ENCODE measurements around the gene SERPINH1. TPM values are rescaled to one million over a fixed set of nuclear protein-coding genes. Genes with fewer than 3 reads are reported as not detected.

SERPINH1 gene
- total RNA-seq, 1 donor from 2014 or later = 229 TPM

DNA sequence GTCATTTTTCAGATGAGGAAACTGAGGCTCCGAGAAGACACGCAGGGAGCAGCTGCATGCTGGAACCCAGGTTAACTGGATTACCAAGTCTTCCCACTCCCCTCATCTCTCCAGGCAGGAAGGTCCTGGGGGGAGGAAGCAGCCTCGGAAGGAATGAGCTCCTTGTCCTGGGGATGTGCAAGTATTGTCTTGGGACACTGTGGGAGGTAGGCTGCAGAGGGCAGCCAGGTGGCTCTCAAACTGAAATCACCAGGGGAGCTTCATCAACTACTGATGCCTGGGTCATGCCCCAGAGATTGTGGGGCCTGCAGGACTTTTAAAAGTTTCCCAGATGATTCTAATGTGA lies 43.9 kb upstream of the SERPINH1 start:
- H3K9me3 Mint-ChIP-seq = no peaks in the 10 kb centered on the region
- H3K4me1 Mint-ChIP-seq (ENCODE audit: unreplicated experiment) = peaks cover 14% of the 10 kb centered on the region
- peaks cover 8% of the 10 kb centered on the region for H3K27me3 Mint-ChIP-seq
- H3K4me3 Mint-ChIP-seq = no peak overlapping the region
- DNase-seq (ENCODE audit: extremely low spot score, unreplicated experiment) = no peak
- H3K36me3 Mint-ChIP-seq = no peaks in the 10 kb centered on the region
- TF ChIP-seq, protein P1, sequence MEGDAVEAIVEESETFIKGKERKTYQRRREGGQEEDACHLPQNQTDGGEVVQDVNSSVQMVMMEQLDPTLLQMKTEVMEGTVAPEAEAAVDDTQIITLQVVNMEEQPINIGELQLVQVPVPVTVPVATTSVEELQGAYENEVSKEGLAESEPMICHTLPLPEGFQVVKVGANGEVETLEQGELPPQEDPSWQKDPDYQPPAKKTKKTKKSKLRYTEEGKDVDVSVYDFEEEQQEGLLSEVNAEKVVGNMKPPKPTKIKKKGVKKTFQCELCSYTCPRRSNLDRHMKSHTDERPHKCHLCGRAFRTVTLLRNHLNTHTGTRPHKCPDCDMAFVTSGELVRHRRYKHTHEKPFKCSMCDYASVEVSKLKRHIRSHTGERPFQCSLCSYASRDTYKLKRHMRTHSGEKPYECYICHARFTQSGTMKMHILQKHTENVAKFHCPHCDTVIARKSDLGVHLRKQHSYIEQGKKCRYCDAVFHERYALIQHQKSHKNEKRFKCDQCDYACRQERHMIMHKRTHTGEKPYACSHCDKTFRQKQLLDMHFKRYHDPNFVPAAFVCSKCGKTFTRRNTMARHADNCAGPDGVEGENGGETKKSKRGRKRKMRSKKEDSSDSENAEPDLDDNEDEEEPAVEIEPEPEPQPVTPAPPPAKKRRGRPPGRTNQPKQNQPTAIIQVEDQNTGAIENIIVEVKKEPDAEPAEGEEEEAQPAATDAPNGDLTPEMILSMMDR (conservative IDR thresholded peaks at IDR 0.05) = no peak
- no peak overlapping the region for H3K27ac Mint-ChIP-seq

DNA sequence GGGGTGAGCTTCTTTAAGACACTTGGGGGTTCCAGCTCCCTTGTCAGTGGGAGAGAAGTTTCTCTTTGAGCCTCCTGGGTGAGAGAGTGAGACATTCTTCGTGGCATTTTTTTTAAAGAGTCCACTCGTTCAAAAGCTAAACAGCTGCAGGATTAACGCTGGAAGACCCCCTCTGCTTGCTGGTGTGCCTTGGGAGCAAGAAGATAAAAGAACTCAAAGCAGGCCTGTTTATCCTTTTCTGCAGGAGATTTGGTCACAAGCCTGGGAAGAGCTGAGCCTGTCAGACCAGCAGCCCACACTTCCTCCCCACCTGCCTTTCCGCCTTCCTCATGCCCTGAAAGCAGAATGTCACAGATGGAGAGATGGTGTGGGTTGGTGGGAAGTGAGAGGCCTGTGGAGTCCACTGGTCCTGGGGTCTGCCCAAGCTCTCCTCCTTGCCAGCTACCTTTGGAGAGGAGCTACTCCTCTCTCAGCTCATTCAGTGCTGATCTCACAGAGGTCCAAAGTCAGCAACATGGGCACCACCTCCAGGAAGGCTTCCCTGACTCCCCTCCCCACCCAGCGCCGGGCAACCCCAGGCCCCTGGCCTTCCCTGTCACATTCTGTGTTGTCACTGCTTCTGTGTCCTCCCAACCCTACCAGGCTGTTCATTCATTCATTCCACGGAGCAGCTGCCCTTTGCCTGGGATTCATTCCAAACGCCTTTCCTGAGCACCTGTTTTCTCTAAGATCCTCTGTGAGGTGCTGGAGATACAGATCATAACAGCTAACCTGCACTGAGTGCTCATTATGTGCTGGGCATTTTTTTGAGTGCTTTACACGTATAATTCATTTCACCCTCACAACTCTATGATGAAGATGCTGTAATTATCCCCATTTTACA lies 43.0 kb upstream of the SERPINH1 start:
- H3K4me3 Mint-ChIP-seq = no peak overlapping the region
- no peak for DNase-seq (ENCODE audit: extremely low spot score, unreplicated experiment)
- peaks cover 16% of the 10 kb centered on the region for H3K27me3 Mint-ChIP-seq
- TF ChIP-seq, protein P1 (conservative IDR thresholded peaks at IDR 0.05) = no peak
- H3K27ac Mint-ChIP-seq = no peak overlapping the region
- H3K4me1 Mint-ChIP-seq (ENCODE audit: unreplicated experiment) = peaks cover 14% of the 10 kb centered on the region
- H3K36me3 Mint-ChIP-seq = no peaks in the 10 kb centered on the region
- H3K9me3 Mint-ChIP-seq = no peaks in the 10 kb centered on the region

DNA sequence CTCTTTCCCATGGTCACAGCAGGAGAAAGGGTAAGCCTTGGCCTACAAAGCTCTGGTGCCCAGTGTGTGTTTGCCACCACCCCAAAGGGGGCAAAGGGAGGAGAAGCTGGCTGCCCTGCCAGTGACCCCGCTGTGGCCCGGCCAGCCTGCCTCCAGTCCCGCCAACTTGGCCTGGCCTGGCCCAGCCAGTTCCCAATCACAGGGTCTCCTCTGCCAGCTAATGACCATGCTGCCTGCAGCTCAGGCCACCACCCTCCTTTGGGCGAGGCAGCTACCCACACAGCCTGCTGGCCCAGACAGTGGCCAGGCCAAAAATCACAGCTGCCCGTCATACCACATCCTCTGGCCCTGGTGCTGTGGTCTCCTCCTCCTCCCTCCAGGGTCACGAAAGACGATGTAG lies 41.4 kb upstream of the SERPINH1 start:
- no peak overlapping the region for H3K27ac Mint-ChIP-seq
- no peak overlapping the region for H3K4me3 Mint-ChIP-seq
- H3K9me3 Mint-ChIP-seq = no peaks in the 10 kb centered on the region
- TF ChIP-seq, protein P1 (conservative IDR thresholded peaks at IDR 0.05) = no peak
- peaks cover 14% of the 10 kb centered on the region for H3K4me1 Mint-ChIP-seq (ENCODE audit: unreplicated experiment)
- H3K36me3 Mint-ChIP-seq = no peaks in the 10 kb centered on the region
- H3K27me3 Mint-ChIP-seq = peaks cover 25% of the 10 kb centered on the region
- no peak for DNase-seq (ENCODE audit: extremely low spot score, unreplicated experiment)

DNA sequence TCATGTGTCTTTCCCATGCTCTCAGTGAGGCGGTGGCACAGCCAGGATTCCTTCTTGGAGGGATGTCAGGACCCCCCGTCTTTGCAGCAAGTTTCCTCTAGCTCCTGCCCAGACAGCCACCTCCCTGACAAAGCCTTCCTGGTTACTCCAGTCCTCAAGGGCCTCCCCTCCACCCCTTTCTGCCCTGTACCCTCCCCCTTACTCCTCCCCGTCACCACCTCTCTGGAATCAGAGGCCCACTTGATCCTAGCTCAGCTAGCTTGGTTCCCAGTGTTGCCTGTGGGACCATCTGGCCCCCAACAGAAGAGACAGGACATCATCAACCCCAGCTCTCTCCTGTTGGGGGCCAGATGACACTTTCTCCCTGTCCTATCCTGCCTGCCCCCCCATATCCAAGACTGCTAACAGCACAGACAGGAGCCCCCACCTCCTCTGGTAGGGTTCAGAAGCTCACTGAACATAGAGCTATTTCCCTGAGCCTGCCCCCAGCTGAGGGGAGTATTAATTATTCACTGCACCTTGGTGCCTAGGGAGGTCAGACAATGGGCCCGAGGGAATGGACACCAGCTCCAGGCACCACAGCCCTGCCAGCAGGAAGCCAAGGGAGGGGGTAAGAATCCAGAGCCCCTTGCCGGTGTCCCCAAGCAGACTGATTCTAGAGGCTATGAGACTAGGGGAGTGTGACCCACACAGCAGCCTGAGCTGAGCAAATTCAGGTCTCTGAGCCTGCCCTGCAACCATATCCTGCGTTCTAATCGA lies 39.6 kb upstream of the SERPINH1 start:
- DNase-seq (ENCODE audit: extremely low spot score, unreplicated experiment) = no peak
- TF ChIP-seq, protein P1 (conservative IDR thresholded peaks at IDR 0.05) = no peak
- Mint-ChIP-seq H3K9me3 (no peaks in the 10 kb centered on the region), H3K4me1 (ENCODE audit: unreplicated experiment) (peaks cover 12% of the 10 kb centered on the region), H3K27ac (no peak overlapping the region), H3K4me3 (no peak overlapping the region), H3K27me3 (peaks cover 32% of the 10 kb centered on the region), H3K36me3 (no peaks in the 10 kb centered on the region)

DNA sequence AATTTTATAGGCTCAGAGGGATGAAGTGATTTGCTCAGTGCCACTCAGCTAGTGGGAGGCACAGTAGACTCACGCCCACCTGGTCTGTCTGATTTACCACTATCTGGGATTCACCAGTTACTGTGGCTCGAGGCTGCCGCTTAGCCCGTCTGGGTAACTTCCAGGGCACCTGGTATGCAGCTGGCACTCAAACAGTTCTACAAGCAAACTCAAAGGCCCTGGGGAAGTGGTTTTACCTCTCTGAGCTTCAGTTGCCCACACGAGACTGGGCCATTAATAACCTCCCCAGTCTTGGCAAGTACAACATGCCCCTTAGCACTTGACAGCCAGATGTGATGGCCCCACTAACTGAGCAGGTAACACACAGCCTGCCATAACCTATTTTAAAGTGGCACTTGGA lies 38.9 kb upstream of the SERPINH1 start:
- DNase-seq (ENCODE audit: extremely low spot score, unreplicated experiment) = no peak
- TF ChIP-seq, protein P1 (conservative IDR thresholded peaks at IDR 0.05) = no peak
- H3K27ac Mint-ChIP-seq = no peak overlapping the region
- no peaks in the 10 kb centered on the region for H3K36me3 Mint-ChIP-seq
- H3K9me3 Mint-ChIP-seq = no peaks in the 10 kb centered on the region
- H3K4me1 Mint-ChIP-seq (ENCODE audit: unreplicated experiment) = peaks cover 13% of the 10 kb centered on the region
- H3K27me3 Mint-ChIP-seq = peaks cover 32% of the 10 kb centered on the region
- peak overlapping the region; percentile 86 for H3K4me3 Mint-ChIP-seq
